ENCODE results near the gene DCUN1D5. TPM values are rescaled to one million over a fixed set of nuclear protein-coding genes. Genes with fewer than 3 reads are reported as not detected.

DCUN1D5 gene
- total RNA-seq, 2 donors from 2014 or later: 13.9 to 14.0 TPM

Other genes starting within 250 kb of the DCUN1D5 start
- gene MMP3, start 248.6 kb downstream of the DCUN1D5 start, total RNA-seq: not detected
- not detected for gene MMP12, start 217.2 kb downstream of the DCUN1D5 start, total RNA-seq
- gene MMP13, start 136.4 kb downstream of the DCUN1D5 start, total RNA-seq: not detected
- gene DYNC2H1, start 17.3 kb upstream of the DCUN1D5 start, total RNA-seq: 1 to 10 TPM; 2.2 to 3.6 TPM